ENCODE data around the gene NAV2.
"Not testable (repeated sequence)": the region's sequence is repeated elsewhere in the genome, so short reads cannot be mapped to it uniquely, and the experiment has no call there.

NAV2 gene

GRCh38 chr11:19912115-19912957, 199.7 kb downstream of the NAV2 start:
- DNase-seq: no peak

DNA sequence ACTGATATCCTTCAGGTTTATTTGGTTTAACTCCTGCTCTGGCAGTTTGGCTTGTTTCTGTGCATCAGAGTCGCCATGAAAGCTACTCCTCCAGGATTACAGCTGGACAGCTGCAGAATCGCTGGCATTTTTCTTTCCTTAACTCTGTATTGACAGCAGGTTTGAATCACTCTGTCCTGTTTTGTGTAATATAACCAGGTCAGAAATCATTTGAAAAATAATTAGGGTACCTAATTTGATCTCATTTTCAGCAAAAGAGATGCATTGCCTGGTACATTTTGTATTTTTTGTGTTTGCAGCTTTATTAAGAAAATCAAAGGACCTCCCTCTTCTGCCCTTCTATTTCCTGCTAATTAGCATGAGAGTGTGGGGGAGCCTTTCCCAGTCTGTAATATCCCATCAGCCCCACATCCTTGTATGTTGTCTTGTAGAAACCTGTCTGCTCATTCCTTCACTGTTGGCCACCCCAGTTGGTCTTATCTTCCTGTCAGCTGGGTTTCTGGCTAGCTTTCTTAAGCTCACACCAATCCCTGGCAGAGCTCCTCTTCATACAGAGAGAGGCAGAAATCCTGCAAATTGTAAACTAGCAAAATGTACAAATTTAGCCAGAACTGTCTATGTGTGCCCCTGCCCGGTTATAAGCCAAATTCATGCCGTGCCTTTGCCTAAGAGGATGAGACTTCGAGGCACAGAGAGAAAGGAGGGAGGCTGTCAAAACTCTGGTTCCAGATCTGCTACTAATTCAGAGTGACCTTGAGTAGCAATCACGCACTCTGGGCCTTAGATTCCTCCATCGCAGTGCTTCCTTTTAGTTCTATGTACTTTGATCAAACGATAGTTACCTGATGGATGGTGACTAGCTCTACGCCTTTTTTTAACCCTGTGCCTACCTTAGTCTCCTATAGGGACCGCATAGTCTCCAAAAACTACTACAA, 200.6 kb downstream of the NAV2 start:
- no peak for DNase-seq

DNA sequence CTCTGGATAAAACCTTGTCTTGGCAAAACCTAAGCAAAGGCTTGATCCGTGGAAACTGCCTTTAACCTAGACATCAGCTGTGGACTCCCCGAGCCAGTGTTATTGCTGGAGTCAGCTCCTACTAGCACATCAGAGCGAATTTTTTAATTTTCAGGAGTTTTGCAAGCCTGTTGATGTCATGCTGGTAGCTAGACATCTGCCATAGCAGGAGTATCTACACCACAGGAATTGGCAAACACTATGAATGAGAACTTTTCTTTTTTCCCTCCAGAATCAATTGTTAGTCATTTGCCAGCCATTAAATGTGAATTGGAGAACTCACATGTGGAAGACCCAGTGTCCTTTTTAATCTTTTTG, 201.2 kb downstream of the NAV2 start:
- no peak for DNase-seq

- no peak for DNase-seq
These were observed 203.2 kb downstream of the NAV2 start for GRCh38 chr11:19915808-19916207.

DNA sequence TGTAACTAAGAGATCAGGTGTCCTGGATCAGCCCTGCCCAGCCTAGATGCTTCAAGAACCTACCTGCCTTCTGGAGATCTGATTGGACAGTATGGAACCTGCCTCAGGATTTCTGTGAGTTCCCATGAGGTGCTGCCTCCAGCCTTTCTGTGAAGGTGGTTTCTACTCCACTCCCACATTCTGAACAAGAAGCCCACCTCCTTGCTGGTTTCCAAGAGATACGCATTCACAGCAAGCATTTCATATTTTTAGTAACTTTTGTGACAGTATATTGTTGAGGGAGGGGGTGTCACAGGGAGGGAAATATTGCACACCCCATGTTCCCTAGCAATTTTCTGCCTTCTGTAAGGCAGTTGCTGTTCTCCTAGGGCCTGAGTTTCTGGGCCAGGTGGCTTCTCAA, 204.4 kb downstream of the NAV2 start:
- DNase-seq: no peak

DNA sequence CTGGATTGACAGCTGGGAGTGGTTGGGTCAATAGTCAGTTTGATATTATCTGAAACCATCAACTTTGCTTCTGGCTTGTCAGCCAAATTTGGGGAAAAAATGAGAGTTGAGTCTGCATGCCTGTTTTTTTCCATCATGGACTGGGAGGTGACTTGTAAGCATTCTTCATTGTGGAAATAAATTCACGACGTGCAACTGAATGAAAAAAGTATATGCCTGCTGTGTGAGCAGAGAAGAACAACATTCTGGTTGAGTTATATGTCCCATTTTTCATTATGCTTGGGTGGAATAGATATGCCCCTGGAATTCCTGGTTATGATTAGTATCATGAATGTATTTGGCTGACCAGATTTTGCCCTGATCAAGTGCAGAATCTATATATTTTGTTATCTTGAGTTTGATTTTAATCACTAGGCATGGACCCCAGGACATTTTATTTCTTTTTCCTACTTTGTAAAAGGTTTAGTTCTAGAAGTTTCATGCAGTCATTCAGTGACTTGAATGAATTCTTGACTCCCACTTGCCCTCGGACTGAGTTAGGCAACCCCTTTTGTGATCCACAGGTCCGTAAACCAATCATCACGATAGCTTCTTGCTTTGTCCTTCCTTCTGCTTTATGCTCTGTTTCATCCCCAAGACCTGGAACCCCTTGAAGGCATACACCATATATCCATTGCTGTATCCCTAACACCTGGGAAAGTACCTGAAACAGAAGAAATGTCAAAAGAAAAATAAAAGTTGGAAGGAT, 205.8 kb downstream of the NAV2 start:
- DNase-seq: no peak

GRCh38 chr11:19919050-19919561, 206.5 kb downstream of the NAV2 start:
- DNase-seq: no peak

DNA sequence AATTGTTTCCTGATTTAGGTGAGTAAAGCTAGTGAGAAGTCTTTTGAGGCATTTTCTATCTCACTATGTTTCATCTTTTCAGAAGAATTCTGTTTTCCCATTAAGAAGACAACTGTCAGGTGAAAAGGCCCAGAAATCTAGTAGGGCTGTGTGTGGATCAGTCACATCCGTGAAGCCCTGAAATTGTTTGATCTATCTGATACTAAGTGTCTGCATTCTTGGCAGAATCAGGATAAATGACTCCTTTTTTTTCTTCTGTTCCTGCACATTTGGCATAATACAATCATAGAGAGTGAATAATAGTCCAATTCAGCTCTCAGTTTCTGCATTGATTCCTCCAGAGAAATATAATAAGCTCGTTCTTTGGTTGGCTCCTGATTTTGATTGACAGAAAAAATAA, 208.3 kb downstream of the NAV2 start:
- no peak for DNase-seq

DNA sequence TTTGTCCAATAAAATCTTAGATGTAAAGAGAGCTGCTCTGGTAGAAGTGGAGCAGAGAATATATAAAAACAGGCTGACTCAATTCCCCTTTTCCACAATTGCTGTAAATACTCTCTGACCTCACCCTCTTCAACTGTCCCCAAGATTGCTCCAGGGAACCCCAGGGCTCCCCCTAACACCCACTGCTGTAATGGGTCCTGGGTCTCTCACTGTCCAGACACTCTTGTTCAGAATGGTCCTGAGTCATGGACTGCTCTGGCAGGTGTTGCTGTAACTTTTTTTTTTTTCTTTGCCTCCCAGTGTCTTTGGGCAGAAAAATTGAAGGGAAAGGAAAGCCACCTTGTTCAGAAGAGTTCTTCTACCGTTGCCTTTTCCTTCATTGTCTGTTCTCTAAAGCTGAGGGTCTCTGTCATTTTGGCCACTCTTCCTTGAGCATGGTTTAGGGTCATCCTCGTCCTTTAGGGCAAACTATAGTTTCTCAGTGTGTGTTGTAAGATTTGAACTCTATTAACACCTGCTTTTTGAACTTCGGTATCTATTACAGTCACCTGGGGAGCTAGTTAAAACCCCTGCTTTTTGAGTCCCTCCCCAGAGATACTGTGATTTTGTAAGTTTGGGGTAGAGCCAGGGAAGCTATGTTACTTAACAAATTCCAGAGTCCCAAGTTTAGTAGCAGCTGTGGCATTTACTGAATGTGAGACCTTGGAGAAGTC, 209.5 kb downstream of the NAV2 start:
- DNase-seq: no peak

- no peak for DNase-seq
These were observed 210.0 kb downstream of the NAV2 start for GRCh38 chr11:19922689-19923035.

- no peak for DNase-seq
These were observed 211.0 kb downstream of the NAV2 start for GRCh38 chr11:19923626-19924025.

- no peak for DNase-seq
These were observed 211.7 kb downstream of the NAV2 start for GRCh38 chr11:19924311-19924710.

- no peak for DNase-seq
These were observed 212.1 kb downstream of the NAV2 start for GRCh38 chr11:19924716-19925115.

DNA sequence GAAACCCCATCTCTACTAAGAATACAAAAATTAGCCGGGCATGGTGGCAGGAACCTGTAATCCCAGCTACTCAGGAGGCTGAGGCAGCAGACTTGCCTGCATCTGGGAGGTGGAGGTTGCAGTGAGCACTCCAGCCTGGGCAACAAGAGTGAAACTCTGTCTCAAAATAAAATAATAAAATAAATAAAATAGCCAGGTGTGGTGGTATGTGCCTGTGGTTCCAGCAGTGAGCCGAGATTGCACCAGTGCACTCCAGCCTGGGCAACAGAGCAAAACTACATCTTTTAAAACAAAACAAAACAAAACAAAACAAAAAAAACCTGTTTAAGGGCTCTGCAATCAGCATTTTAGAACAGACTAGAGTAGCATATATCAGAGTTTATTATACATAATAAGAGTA, 214.8 kb downstream of the NAV2 start:
- DNase-seq: not testable (repeated sequence)

DNA sequence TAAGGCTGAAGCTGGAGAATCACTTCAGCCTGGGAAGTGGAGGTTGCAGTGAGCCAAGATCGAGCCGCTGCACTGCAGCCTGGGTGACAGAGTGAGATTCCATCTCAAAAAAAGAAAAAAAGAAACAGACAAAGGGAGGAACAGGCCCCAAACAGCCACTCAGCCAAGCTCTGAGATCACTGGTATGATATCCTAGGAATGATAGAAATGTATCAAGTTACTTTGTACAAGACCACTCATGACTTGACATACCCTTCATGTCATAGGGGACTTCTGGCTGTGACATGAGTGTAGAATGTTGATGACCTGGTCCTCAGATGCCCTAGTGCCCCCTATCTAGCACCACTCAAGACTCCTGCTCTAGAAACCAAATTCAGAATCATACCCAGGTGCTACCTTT, 216.5 kb downstream of the NAV2 start:
- DNase-seq: no peak

DNA sequence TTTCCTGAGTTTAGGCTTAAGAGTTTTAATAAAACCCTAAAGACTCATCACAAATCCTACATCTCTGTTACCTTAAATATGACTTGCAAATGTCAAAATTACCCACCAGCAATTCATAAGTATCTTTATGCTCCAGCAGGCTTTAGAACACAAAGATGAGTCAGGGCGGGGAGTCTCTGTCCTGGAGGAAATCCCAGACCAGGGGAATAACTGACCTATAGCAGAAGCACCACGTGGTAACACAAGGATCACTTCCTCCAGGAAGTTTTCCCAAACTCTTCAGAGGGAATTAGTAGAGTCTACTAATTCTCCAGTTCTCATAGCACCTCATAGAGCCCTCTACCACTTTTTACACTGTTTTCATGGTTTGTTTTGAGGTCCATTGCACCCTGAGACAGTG, 217.0 kb downstream of the NAV2 start:
- DNase-seq: no peak

- no peak for DNase-seq
These were observed 218.6 kb downstream of the NAV2 start for GRCh38 chr11:19931141-19931770.

DNA sequence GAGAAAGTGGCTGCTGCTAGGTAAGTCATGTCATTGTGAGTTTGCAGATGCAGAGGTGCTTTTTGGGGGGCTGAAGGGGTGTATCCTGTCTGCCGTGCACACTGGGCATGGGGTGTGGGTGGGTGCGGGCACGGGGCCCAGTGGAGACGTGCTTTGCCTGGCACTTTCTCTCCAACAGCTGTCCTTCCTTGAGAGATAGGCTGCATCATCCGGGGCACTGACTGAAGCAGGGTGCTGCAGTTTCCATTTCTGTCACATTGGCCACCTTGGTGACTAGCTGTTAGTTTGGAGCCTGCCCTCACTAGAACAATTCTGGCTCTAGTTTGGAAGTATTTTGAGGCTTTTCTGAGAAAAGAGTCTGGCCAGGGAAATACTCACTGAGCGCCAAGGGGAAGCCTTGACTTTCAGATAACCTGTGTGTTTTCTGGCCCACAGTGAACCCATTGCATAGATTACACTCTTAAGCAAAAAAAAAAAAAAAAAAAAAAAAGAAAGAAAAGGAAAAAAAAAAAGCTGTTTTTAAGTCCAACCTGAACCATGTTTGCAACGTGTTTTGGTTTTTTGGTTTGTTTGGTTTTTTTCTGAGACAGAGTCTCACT, 219.2 kb downstream of the NAV2 start:
- DNase-seq: no peak

DNA sequence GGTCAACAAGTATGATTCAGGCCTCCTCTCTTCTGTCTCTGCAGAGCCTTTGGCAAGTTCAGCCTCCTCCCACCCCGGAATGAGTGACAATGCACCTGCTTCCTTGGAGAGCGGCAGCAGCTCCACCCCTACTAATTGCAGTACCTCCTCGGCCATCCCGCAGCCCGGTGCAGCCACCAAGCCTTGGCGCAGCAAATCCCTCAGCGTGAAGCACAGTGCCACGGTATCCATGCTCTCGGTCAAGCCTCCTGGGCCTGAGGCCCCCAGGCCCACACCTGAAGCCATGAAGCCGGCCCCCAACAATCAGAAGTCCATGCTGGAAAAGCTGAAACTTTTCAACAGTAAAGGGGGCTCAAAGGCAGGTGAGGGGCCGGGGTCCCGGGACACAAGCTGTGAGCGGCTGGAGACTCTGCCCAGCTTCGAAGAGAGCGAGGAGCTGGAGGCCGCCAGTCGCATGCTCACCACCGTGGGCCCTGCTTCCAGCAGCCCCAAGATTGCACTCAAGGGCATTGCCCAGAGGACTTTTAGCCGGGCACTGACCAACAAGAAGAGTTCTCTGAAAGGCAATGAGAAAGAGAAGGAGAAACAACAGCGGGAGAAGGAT, 220.6 kb downstream of the NAV2 start:
- no peak for DNase-seq

DNA sequence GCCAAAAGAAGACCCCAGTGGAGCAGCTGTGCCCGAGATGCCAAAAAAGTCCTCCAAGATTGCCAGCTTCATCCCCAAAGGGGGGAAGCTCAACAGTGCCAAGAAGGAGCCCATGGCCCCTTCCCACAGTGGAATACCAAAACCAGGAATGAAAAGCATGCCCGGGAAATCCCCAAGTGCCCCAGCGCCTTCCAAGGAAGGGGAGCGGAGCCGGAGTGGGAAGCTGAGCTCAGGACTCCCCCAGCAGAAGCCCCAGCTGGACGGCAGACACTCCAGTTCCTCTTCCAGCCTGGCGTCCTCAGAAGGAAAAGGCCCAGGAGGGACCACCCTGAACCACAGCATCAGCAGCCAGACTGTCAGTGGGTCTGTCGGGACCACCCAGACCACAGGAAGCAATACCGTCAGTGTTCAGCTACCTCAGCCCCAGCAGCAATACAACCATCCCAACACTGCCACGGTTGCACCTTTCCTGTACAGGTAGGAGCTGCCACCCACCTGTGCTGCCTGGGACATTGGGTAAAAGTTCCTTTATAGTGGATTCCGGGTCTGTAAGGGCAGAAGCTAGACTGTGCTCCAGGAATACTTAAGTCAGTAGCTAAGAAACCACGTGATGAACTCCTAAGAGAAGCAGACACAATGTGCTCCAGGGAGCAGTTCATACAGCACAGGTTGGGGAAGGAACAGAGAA, 221.3 kb downstream of the NAV2 start:
- no peak for DNase-seq

DNA sequence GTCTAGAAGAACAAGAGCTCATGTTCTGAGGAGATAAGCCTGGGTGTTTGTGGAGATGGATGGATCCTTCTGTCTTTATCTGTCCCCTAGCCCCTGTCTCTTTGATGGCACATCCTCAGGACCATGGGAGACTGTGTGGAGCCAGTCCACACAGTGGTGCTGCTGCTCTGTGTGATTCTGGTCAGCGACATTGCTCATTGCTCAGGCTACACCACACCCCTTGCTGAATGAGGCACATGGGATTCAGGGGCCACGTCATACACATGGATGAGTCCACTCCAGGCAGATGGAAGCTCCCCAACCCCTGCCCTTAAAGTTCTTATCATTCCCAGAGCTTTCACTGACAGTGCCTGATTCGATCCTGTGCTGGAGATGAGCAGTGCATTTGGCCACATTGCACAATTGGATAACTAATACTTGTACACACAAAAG, 222.2 kb downstream of the NAV2 start:
- DNase-seq: no peak

Data from CD4-positive, alpha-beta T cell treated with Interleukin-4 for 4 hours (primary cell).